Measurements from ENCODE around the gene RHEB. TPM values are rescaled to one million over a fixed set of nuclear protein-coding genes. Genes with fewer than 3 reads are reported as not detected.

The RHEB gene
- polyA plus RNA-seq, 1 donor from 2014 or later, result 289 TPM

DNA sequence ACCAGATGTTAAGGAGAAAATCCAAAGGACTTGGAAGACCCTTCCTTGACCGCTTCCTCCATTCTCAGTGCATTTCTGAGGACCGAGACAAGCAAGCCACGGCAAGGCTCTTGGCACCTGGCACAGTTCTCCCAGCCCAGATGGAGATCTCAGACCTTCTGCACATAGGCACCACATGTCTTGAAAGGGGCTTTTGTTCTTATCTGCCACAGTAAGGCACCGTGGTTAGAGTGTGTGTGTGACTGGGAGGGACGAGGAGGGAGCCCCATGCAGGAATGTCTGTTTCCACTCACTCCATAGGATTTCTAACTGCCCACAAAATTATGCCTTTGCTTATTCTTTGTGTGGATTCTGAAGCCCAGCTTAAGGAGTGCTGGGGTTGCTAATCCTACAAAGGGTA, 99.6 kb downstream of the RHEB start:
- no peaks in the 10 kb centered on the region for H3K9me3 ChIP-seq (ENCODE audit: low read length)
- H3F3A ChIP-seq (ENCODE audit: insufficient read depth, low read length, poor library complexity, severe bottlenecking), result no peaks in the 10 kb centered on the region
- H3K9me2 ChIP-seq (ENCODE audit: insufficient read depth, low read length), result no peaks in the 10 kb centered on the region
- H3K27ac ChIP-seq (ENCODE audit: low read length), result no peak overlapping the region
- no peaks in the 10 kb centered on the region for H3K36me3 ChIP-seq (ENCODE audit: insufficient read depth, low read length)
- no peak overlapping the region for H3K4me2 ChIP-seq (ENCODE audit: low read length)
- no peak overlapping the region for H3K4me3 ChIP-seq (ENCODE audit: low read length)
- no peak for TF ChIP-seq POLR2AphosphoS5 (IDR thresholded peaks at IDR 0.05)
- TF ChIP-seq EP300 (conservative IDR thresholded peaks at IDR 0.05; ENCODE audit: poor library complexity, severe bottlenecking), result no peak
- TF ChIP-seq SMC3 (conservative IDR thresholded peaks at IDR 0.05; ENCODE audit: poor library complexity), result no peak
- no peak for TF ChIP-seq MXI1 (conservative IDR thresholded peaks at IDR 0.05; ENCODE audit: poor library complexity, severe bottlenecking)
- TF ChIP-seq, protein P1, sequence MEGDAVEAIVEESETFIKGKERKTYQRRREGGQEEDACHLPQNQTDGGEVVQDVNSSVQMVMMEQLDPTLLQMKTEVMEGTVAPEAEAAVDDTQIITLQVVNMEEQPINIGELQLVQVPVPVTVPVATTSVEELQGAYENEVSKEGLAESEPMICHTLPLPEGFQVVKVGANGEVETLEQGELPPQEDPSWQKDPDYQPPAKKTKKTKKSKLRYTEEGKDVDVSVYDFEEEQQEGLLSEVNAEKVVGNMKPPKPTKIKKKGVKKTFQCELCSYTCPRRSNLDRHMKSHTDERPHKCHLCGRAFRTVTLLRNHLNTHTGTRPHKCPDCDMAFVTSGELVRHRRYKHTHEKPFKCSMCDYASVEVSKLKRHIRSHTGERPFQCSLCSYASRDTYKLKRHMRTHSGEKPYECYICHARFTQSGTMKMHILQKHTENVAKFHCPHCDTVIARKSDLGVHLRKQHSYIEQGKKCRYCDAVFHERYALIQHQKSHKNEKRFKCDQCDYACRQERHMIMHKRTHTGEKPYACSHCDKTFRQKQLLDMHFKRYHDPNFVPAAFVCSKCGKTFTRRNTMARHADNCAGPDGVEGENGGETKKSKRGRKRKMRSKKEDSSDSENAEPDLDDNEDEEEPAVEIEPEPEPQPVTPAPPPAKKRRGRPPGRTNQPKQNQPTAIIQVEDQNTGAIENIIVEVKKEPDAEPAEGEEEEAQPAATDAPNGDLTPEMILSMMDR (IDR thresholded peaks at IDR 0.05; ENCODE audit: poor library complexity, severe bottlenecking), result no peak
- TF ChIP-seq EZH2 (IDR thresholded peaks at IDR 0.05; ENCODE audit: borderline replicate concordance, insufficient read depth, low read length, poor library complexity, severe bottlenecking), result no peak
- TF ChIP-seq, protein P2, sequence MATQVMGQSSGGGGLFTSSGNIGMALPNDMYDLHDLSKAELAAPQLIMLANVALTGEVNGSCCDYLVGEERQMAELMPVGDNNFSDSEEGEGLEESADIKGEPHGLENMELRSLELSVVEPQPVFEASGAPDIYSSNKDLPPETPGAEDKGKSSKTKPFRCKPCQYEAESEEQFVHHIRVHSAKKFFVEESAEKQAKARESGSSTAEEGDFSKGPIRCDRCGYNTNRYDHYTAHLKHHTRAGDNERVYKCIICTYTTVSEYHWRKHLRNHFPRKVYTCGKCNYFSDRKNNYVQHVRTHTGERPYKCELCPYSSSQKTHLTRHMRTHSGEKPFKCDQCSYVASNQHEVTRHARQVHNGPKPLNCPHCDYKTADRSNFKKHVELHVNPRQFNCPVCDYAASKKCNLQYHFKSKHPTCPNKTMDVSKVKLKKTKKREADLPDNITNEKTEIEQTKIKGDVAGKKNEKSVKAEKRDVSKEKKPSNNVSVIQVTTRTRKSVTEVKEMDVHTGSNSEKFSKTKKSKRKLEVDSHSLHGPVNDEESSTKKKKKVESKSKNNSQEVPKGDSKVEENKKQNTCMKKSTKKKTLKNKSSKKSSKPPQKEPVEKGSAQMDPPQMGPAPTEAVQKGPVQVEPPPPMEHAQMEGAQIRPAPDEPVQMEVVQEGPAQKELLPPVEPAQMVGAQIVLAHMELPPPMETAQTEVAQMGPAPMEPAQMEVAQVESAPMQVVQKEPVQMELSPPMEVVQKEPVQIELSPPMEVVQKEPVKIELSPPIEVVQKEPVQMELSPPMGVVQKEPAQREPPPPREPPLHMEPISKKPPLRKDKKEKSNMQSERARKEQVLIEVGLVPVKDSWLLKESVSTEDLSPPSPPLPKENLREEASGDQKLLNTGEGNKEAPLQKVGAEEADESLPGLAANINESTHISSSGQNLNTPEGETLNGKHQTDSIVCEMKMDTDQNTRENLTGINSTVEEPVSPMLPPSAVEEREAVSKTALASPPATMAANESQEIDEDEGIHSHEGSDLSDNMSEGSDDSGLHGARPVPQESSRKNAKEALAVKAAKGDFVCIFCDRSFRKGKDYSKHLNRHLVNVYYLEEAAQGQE (IDR thresholded peaks at IDR 0.05; ENCODE audit: borderline replicate concordance), result no peak
- TF ChIP-seq RAD21 (conservative IDR thresholded peaks at IDR 0.05), result no peak
- no peak for TF ChIP-seq TAF1 (IDR thresholded peaks at IDR 0.05; ENCODE audit: low read depth)
- H4K20me1 ChIP-seq (ENCODE audit: insufficient read depth), result no peaks in the 10 kb centered on the region
- no peak overlapping the region for H2AFZ ChIP-seq (ENCODE audit: low read depth, low read length)
- H3K9ac ChIP-seq (ENCODE audit: low read length), result no peak overlapping the region
- no peaks in the 10 kb centered on the region for H3K27me3 ChIP-seq (ENCODE audit: insufficient read depth, low read depth, low read length)
- no peaks in the 10 kb centered on the region for H3K79me2 ChIP-seq (replicated peaks; ENCODE audit: insufficient read depth, low read length)

DNA sequence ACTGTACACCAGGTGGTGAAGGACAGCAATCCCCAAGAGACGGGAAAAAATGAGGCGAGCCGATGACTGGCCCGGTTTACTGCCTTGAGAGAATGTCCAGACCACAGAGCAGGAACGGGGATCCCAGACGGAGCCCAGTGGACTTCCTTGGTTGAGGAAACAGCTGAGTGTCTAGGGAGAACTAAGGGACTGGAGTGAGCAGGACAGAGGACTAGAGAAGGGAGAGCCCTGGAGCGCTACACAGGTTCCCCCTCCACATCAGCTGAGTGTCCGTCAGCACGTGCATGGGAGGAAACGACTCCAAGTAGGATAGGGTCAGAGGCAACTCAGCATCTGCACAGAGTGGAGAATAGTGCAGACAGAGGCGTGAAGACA, 102.8 kb downstream of the RHEB start:
- Histone ChIP-seq H3K27me3 (ENCODE audit: insufficient read depth, low read depth, low read length) (no peaks in the 10 kb centered on the region), H3K9me2 (ENCODE audit: insufficient read depth, low read length) (no peaks in the 10 kb centered on the region), H3K9me3 (ENCODE audit: low read length) (no peaks in the 10 kb centered on the region), H3K79me2 (replicated peaks; ENCODE audit: insufficient read depth, low read length) (no peaks in the 10 kb centered on the region), H3K9ac (ENCODE audit: low read length) (no peak overlapping the region), H3K27ac (ENCODE audit: low read length) (no peak overlapping the region), H3K4me3 (ENCODE audit: low read length) (no peak overlapping the region), H2AFZ (ENCODE audit: low read depth, low read length) (no peak overlapping the region), H3K36me3 (ENCODE audit: insufficient read depth, low read length) (no peaks in the 10 kb centered on the region), H4K20me1 (ENCODE audit: insufficient read depth) (no peaks in the 10 kb centered on the region), H3F3A (ENCODE audit: insufficient read depth, low read length, poor library complexity, severe bottlenecking) (no peaks in the 10 kb centered on the region), H3K4me2 (ENCODE audit: low read length) (no peak overlapping the region)
- TF ChIP-seq, protein P1 (IDR thresholded peaks at IDR 0.05; ENCODE audit: poor library complexity, severe bottlenecking), result no peak
- TF ChIP-seq RAD21 (conservative IDR thresholded peaks at IDR 0.05), result no peak
- TF ChIP-seq POLR2AphosphoS5 (IDR thresholded peaks at IDR 0.05), result no peak
- TF ChIP-seq EZH2 (IDR thresholded peaks at IDR 0.05; ENCODE audit: borderline replicate concordance, insufficient read depth, low read length, poor library complexity, severe bottlenecking), result no peak
- TF ChIP-seq TAF1 (IDR thresholded peaks at IDR 0.05; ENCODE audit: low read depth), result no peak
- no peak for TF ChIP-seq MXI1 (conservative IDR thresholded peaks at IDR 0.05; ENCODE audit: poor library complexity, severe bottlenecking)
- TF ChIP-seq SMC3 (conservative IDR thresholded peaks at IDR 0.05; ENCODE audit: poor library complexity), result no peak
- TF ChIP-seq, protein P2 (IDR thresholded peaks at IDR 0.05; ENCODE audit: borderline replicate concordance), result no peak
- no peak for TF ChIP-seq EP300 (conservative IDR thresholded peaks at IDR 0.05; ENCODE audit: poor library complexity, severe bottlenecking)

All from neural cell (in vitro differentiated cells).